ENCODE measurements around the gene NPFFR2.
"Not testable (repeated sequence)": the region's sequence is repeated elsewhere in the genome, so short reads cannot be mapped to it uniquely, and the experiment has no call there.

The NPFFR2 gene

DNA sequence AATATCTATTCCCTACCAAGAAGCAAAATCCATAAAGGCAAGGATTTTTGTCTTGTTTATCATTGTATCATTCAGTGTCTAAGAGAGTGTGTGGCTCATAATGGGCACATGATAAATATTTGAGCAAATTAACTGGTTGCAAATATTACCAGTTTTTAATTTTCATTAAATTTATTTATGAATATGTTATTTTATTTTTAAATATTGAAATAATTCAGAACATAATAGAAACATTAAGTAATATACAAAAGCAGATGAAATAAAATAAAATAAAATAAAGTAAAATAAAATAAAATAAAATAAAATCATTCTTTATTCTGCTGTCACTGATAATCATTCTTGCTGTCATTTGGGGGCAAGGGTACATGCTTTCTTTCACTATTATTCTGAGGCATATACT, 120.9 kb downstream of the NPFFR2 start:
- no peaks in the 10 kb centered on the region for H3K4me1 Mint-ChIP-seq
- H3K36me3 Mint-ChIP-seq: no peaks in the 10 kb centered on the region
- ATAC-seq (ENCODE audit: low read depth) (no peak), DNase-seq (ENCODE audit: low spot score in 2 of 2) (no peak)
- no peak overlapping the region for H3K4me3 Mint-ChIP-seq
- H3K9me3 Mint-ChIP-seq: peaks cover 3% of the 10 kb centered on the region
- H3K27ac Mint-ChIP-seq: no peak overlapping the region
- peaks cover 2% of the 10 kb centered on the region for H3K27me3 Mint-ChIP-seq

DNA sequence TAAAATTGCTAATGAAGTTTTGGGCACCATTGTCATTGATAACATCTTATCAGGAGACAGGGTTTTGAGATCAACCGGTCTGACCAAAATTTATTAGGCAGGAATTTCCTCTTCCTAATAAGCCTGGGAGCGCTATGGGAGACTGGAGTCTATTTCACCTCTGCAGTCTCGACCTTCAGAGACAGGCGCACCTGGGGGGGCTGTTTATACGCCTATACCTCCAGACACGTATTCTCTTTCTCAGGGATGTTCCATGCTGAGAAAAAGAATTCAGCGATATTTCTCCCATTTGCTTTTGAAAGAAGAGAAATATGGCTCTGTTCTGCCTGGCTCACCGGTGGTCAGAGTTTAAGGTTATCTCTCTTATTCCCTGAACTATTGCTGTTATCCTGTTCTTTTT, 121.8 kb downstream of the NPFFR2 start:
- ATAC-seq (ENCODE audit: low read depth): not testable (repeated sequence)

DNA sequence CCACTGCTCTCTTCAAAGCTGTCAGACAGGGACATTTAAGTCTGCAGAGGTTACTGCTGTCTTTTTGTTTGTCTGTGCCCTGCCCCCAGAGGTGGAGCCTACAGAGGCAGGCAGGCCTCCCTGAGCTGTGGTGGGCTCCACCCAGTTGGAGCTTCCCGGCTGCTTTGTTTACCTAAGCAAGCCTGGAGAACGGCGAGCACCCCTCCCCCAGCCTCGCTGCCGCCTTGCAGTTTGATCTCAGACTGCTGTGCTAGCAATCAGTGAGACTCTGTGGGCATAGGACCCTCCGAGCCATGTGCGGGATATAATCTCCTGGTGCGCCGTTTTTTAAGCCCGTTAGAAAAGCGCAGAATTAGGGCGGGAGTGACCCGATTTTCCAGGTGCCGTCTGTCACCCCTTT, 137.5 kb downstream of the NPFFR2 start:
- H3K36me3 Mint-ChIP-seq; H3K27ac Mint-ChIP-seq; H3K4me3 Mint-ChIP-seq; H3K27me3 Mint-ChIP-seq; ATAC-seq (ENCODE audit: low read depth); H3K9me3 Mint-ChIP-seq; H3K4me1 Mint-ChIP-seq; DNase-seq (ENCODE audit: low spot score in 2 of 2): not testable (repeated sequence)

More for the DNA sequence above, 121.8 kb downstream of the NPFFR2 start:
- H3K9me3 Mint-ChIP-seq; H3K4me1 Mint-ChIP-seq; H3K27me3 Mint-ChIP-seq; DNase-seq (ENCODE audit: low spot score in 2 of 2); H3K27ac Mint-ChIP-seq; H3K4me3 Mint-ChIP-seq; H3K36me3 Mint-ChIP-seq: not testable (repeated sequence)

DNA sequence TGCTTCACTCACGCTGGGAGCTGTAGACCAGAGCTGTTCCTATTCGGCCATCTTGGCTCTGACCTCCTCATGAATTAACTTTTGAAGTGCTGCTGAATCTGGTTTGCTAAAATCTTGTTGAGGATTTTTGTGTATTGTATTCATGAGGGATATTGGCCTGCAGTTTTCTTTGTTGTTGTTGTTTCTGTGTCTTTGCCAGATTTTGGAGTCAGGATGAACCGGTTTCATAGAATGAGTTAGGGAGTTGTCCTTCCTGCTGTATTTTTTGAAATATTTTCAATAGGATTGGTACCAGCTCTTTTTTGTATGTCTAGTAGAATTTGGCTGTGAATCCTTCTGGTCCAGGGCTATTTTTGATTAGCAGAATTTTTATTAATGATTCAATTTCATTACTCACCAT, 138.1 kb downstream of the NPFFR2 start:
- DNase-seq (ENCODE audit: low spot score in 2 of 2) (no peak), ATAC-seq (ENCODE audit: low read depth) (no peak)
- no peaks in the 10 kb centered on the region for H3K4me1 Mint-ChIP-seq
- no peaks in the 10 kb centered on the region for H3K27me3 Mint-ChIP-seq
- no peak overlapping the region for H3K27ac Mint-ChIP-seq
- no peak overlapping the region for H3K4me3 Mint-ChIP-seq
- peaks cover 5% of the 10 kb centered on the region for H3K9me3 Mint-ChIP-seq
- H3K36me3 Mint-ChIP-seq: no peaks in the 10 kb centered on the region

DNA sequence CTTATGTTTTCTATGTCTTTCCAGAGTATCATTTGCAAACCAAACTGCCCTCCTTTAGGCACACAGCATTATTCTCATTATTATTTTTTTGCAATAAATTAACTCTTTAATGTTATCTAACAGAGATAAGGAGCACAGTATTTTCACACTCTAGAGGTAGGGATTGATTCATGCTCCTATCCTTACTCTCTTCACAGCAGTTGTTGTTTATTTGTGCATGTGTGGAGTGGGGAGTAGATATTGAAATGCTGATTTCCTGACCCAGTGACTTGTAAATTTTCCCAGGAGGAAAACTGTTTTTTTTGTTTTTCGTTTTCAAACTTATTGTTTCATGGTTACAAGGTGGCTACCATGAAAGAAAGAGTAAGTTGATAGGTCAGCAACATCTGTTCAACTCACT, 140.0 kb downstream of the NPFFR2 start:
- no peak for ATAC-seq (ENCODE audit: low read depth)
- peaks cover 1% of the 10 kb centered on the region for H3K9me3 Mint-ChIP-seq
- no peaks in the 10 kb centered on the region for H3K27me3 Mint-ChIP-seq
- H3K4me1 Mint-ChIP-seq: no peaks in the 10 kb centered on the region
- no peak overlapping the region for H3K4me3 Mint-ChIP-seq
- no peaks in the 10 kb centered on the region for H3K36me3 Mint-ChIP-seq
- no peak overlapping the region for H3K27ac Mint-ChIP-seq
- DNase-seq (ENCODE audit: low spot score in 2 of 2): no peak

DNA sequence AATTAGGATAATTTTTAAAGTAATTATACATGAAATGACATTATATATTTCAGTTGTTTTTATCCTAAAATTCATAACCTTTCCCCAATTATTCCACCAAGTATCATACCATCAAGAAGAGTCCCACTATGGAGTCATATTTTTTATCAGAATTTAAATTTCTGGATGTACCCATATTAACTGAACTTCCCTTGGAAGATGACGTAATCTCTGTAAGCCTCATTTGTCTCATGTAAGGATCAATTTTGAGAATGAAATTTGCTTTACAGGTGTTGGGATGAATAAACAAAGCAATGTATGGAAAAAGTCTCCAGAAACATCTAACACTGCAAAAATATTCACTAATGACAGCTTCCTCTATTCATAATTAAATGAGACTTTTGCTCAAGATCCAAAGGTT, 147.5 kb downstream of the NPFFR2 start:
- Mint-ChIP-seq H3K27ac (no peak overlapping the region), H3K4me1 (no peaks in the 10 kb centered on the region), H3K36me3 (no peaks in the 10 kb centered on the region), H3K27me3 (no peaks in the 10 kb centered on the region), H3K4me3 (no peak overlapping the region), H3K9me3 (no peaks in the 10 kb centered on the region)
- ATAC-seq (ENCODE audit: low read depth) (no peak), DNase-seq (ENCODE audit: low spot score in 2 of 2) (no peak)

DNA sequence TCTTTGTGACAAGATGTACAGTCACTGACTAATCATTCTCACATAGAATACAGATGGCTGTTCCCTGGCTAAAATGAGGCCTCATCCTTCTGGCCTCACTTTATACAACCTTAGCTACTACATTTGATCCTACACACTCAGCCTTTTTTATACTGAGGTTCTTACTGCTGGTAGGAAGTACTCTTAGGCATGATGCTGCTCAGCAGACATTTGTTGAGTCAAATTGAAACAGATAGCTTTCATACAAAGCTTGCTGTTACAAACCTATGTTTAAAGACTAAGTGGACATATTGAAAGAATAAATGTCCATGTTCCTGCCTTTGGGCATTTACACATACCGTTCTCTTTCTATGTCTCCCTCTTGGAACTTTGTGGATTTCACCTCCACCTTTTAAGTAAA, 154.9 kb downstream of the NPFFR2 start:
- ATAC-seq (ENCODE audit: low read depth) (no peak), DNase-seq (ENCODE audit: low spot score in 2 of 2) (no peak)

DNA sequence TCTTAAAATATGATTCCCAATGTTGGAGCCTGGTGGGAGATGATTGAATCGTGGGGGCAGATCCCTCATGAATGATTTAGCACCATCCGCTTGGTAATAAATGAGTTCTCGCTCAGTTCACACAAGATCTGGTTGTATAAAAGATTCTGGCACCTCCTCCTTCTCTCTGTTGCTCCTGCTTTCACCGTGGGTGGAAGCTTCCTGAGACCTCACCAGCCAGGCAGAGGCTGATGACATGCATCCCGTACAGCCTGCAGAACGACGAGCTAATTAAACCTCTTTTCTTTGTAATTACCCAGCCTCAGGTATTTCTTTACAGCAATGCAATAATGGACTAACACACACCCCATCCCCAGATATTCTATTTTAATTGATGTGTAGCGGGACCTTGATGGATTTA, 162.2 kb downstream of the NPFFR2 start:
- Mint-ChIP-seq H3K4me1 (no peaks in the 10 kb centered on the region), H3K9me3 (no peaks in the 10 kb centered on the region), H3K36me3 (no peaks in the 10 kb centered on the region), H3K27me3 (no peaks in the 10 kb centered on the region), H3K4me3 (no peak overlapping the region), H3K27ac (no peak overlapping the region)
- DNase-seq (ENCODE audit: low spot score in 2 of 2): no peak
- no peak for ATAC-seq (ENCODE audit: low read depth)

More for the DNA sequence above, 154.9 kb downstream of the NPFFR2 start:
- Mint-ChIP-seq H3K4me1 (no peaks in the 10 kb centered on the region), H3K36me3 (no peaks in the 10 kb centered on the region), H3K9me3 (no peaks in the 10 kb centered on the region), H3K27me3 (no peaks in the 10 kb centered on the region), H3K4me3 (no peak overlapping the region), H3K27ac (no peak overlapping the region)

DNA sequence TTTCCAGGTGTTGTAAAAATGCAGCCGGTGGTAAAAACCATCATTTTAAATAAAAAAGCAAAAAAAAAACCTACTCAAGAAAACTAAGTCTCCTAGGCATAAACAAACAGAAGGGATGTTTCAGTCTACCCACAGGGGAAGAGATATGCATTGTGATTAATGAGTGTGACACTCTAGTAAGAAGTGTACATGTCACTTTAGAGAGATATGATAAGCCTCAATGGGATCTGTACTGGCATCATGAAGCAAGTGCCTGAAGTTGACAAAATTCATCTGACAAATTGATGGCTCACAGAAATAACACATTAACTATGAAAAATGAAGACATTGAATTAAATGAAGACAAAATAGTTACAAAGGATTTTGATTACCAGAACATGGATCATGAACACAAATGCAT, 162.7 kb downstream of the NPFFR2 start:
- no peak for ATAC-seq (ENCODE audit: low read depth)
- H3K4me3 Mint-ChIP-seq: no peak overlapping the region
- no peak for DNase-seq (ENCODE audit: low spot score in 2 of 2)
- H3K4me1 Mint-ChIP-seq: no peaks in the 10 kb centered on the region
- H3K27me3 Mint-ChIP-seq: no peaks in the 10 kb centered on the region
- H3K36me3 Mint-ChIP-seq: no peaks in the 10 kb centered on the region
- H3K9me3 Mint-ChIP-seq: no peaks in the 10 kb centered on the region
- no peak overlapping the region for H3K27ac Mint-ChIP-seq
